MCF 10A (cell line): ENCODE measurements around the gene PKN1. TPM values are rescaled to one million over a fixed set of nuclear protein-coding genes. Genes with fewer than 3 reads are reported as not detected.
A peak's percentile ranks its signal among the peaks of the same experiment; 100 is the strongest.
"Not testable (repeated sequence)": the region's sequence is repeated elsewhere in the genome, so short reads cannot be mapped to it uniquely, and the experiment has no call there.

Experiments used
- BruUV-seq: library from RNA; stranded (reverse); fragments of 400-500 nt; replicated peaks from 2 replicates; lab custom pipeline; 2021; lab: Mats Ljungman, UMichigan
- CTCF ChIA-PET: fragments of 300-600 bp; sonication (Branson Sonifier 250); formaldehyde crosslinking; extraction: SDS; loops from one replicate; lab custom pipeline; 2021; ENCODE audit warnings: antibody characterized with exemption, inconsistent platforms; lab: Yijun Ruan, JAX
- POLR2A ChIA-PET: fragments of 300-600, 350-650 bp; sonication (Branson Sonifier 250); formaldehyde crosslinking; extraction: SDS; loops from one replicate; lab custom pipeline; 2020; ENCODE audit warnings: antibody characterized with exemption, inconsistent platforms; lab: Yijun Ruan, JAX
- DNase-seq: peaks from one replicate; pipeline ENCODE4 v3.0.0-alpha.2; 2018; ENCODE audit not compliant: unreplicated experiment
- H3K27ac Mint-ChIP-seq: one replicate; pipeline ENCODE4 v1.8.0; 2022; ENCODE audit warnings: mild to moderate bottlenecking, low read depth, mixed read lengths; ENCODE audit not compliant: unreplicated experiment
- H3K27me3 Mint-ChIP-seq: one replicate; pipeline ENCODE4 v1.8.0; 2022; ENCODE audit warnings: mixed read lengths; ENCODE audit not compliant: insufficient read depth, unreplicated experiment
- H3K36me3 Mint-ChIP-seq: one replicate; pipeline ENCODE4 v1.8.0; 2022; ENCODE audit warnings: mild to moderate bottlenecking, moderate library complexity, mixed read lengths; ENCODE audit not compliant: insufficient read depth, unreplicated experiment
- H3K4me1 Mint-ChIP-seq: one replicate; pipeline ENCODE4 v1.8.0; 2022; ENCODE audit warnings: mixed read lengths; ENCODE audit not compliant: insufficient read depth, unreplicated experiment
- H3K4me3 Mint-ChIP-seq: one replicate; pipeline ENCODE4 v1.8.0; 2022; ENCODE audit warnings: mild to moderate bottlenecking, moderate library complexity, mixed read lengths; ENCODE audit not compliant: unreplicated experiment
- H3K9me3 Mint-ChIP-seq: one replicate; pipeline ENCODE4 v1.8.0; 2022; ENCODE audit warnings: mixed read lengths; ENCODE audit not compliant: unreplicated experiment
- intact Hi-C: fragments of 100-400 bp; cut with micrococcal nuclease; formaldehyde crosslinking; loops from 2 replicates; pipeline ENCODE4 v1.14.1; 2022
- total RNA-seq: library from RNA; stranded (reverse); gene quantifications from 2 replicates; pipeline ENCODE4 v1.2.3, GENCODE V29; 2022
- TF ChIP-seq, protein P1 (sequence below): fragments of 200-600 bp; IDR thresholded peaks from one replicate; pipeline ENCODE4 v1.8.0; 2022; ENCODE audit warnings: antibody characterized with exemption, mild to moderate bottlenecking; ENCODE audit not compliant: unreplicated experiment

Gene PKN1
- total RNA-seq, 1 experiment from 2014 or later = 94.8 TPM

DNA sequence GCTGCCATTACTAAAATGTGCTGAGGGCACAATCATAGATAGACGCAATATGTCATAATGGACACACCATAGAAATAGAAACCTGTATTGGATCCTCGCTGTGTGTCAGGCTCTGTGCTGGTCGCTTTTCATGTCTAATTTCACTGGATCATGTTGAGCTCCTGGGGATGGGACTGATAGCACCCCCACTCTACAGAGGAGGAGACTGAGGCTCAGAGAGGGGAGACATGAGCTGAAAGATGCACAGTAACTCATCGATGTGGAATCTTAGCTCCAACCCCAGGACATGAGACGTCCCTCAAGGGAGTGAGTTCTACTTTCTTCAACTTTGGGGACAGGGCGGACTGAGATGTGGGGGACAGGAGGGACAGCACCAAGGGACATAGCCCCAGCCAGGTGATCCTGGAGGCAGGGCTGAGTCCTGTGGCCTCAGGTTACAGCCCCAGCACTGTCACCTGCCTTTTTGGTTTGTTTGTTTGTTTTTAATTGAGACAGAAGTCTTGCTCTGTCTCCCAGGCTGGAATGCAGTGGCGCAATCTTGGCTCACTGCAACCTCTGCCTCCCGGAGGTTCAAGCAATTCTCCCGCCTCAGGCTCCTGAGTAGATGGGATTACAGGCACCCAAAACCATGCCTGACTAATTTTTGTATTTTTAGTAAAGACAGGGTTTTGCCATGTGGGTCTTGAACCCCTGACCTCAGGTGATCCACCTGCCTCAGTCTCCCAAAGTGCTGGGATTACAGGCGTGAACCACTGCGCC, 69.4 kb downstream of the PKN1 start:
- peaks cover 36% of the 10 kb centered on the region for H3K4me1 Mint-ChIP-seq
- no peaks in the 10 kb centered on the region for H3K9me3 Mint-ChIP-seq
- TF ChIP-seq, protein P1, sequence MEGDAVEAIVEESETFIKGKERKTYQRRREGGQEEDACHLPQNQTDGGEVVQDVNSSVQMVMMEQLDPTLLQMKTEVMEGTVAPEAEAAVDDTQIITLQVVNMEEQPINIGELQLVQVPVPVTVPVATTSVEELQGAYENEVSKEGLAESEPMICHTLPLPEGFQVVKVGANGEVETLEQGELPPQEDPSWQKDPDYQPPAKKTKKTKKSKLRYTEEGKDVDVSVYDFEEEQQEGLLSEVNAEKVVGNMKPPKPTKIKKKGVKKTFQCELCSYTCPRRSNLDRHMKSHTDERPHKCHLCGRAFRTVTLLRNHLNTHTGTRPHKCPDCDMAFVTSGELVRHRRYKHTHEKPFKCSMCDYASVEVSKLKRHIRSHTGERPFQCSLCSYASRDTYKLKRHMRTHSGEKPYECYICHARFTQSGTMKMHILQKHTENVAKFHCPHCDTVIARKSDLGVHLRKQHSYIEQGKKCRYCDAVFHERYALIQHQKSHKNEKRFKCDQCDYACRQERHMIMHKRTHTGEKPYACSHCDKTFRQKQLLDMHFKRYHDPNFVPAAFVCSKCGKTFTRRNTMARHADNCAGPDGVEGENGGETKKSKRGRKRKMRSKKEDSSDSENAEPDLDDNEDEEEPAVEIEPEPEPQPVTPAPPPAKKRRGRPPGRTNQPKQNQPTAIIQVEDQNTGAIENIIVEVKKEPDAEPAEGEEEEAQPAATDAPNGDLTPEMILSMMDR = no peak
- no peaks in the 10 kb centered on the region for H3K27me3 Mint-ChIP-seq
- peak; percentile 84 for DNase-seq
- peaks cover 6% of the 10 kb centered on the region for H3K36me3 Mint-ChIP-seq
- BruUV-seq = no TSS peak
- ChIA-PET POLR2A (interaction anchor here (0.9 to 7.1 kb wide), 5 partner anchors 9 to 83 kb away, joined by 3 to 153 read pairs (median 7); partner anchors contain the start of genes DDX39A, DNAJB1 and TECR), CTCF (interaction anchor here (0.5 to 6.2 kb wide), 4 partner anchors 15 to 602 kb away, joined by 3 to 53 read pairs (median 4); partner anchors contain the start of gene DNAJB1)
- intact Hi-C loops = no loop called here
- no peak overlapping the region for H3K4me3 Mint-ChIP-seq
- peak overlapping the region; percentile 54 for H3K27ac Mint-ChIP-seq

- Mint-ChIP-seq H3K36me3 (peaks cover 6% of the 10 kb centered on the region), H3K27me3 (no peaks in the 10 kb centered on the region), H3K4me3 (no peak overlapping the region), H3K9me3 (no peaks in the 10 kb centered on the region), H3K27ac (no peak overlapping the region), H3K4me1 (peaks cover 33% of the 10 kb centered on the region)
- TF ChIP-seq, protein P1 = no peak
- intact Hi-C loops = no loop called here
- ChIA-PET POLR2A (interaction anchor here (1.2 to 7.1 kb wide), 3 partner anchors 14 to 25 kb away, joined by 3 to 153 read pairs (median 97); partner anchors contain the start of genes DNAJB1 and TECR), CTCF (interaction anchor here (0.8 to 6.2 kb wide), 3 partner anchors 8 to 70 kb away, joined by 4 to 53 read pairs (median 4); partner anchors contain the start of gene DNAJB1)
- no TSS peak for BruUV-seq
- DNase-seq = no peak
These were observed 70.2 kb downstream of the PKN1 start for GRCh38 chr19:14503285-14503684.

GRCh38 chr19:14504575-14504974, 71.5 kb downstream of the PKN1 start:
- H3K27me3 Mint-ChIP-seq, H3K4me3 Mint-ChIP-seq, DNase-seq, BruUV-seq, H3K9me3 Mint-ChIP-seq, intact Hi-C loops, H3K36me3 Mint-ChIP-seq: not testable (repeated sequence)
- ChIA-PET POLR2A (interaction anchor here (0.6 to 15.7 kb wide), 6 partner anchors 7 to 377 kb away, joined by 3 to 203 read pairs (median 51); partner anchors contain the start of genes ASF1B, DNAJB1, GIPC1 and TECR), CTCF (interaction anchor here (0.6 to 6.2 kb wide), 13 partner anchors 8 to 611 kb away, joined by 3 to 53 read pairs (median 3); partner anchors contain the start of genes DNAJB1 and GIPC1)
- Mint-ChIP-seq H3K4me1 (peaks cover 33% of the 10 kb centered on the region), H3K27ac (peak overlapping the region; percentile 96)

- BruUV-seq = TSS peak; percentile 90
These were observed 72.6 kb downstream of the PKN1 start for GRCh38 chr19:14505488-14506239.

More at GRCh38 chr19:14505488-14506239, 72.6 kb downstream of the PKN1 start:
- peak; percentile 89 for DNase-seq
- Mint-ChIP-seq H3K9me3 (no peaks in the 10 kb centered on the region), H3K27me3 (no peaks in the 10 kb centered on the region), H3K4me3 (peak overlapping the region; percentile 65), H3K4me1 (peaks cover 33% of the 10 kb centered on the region), H3K36me3 (peaks cover 6% of the 10 kb centered on the region), H3K27ac (peak overlapping the region; percentile 96)
- POLR2A ChIA-PET = interaction anchor here (0.6 to 15.7 kb wide), 14 partner anchors 8 to 653 kb away, joined by 3 to 203 read pairs (median 5); partner anchors contain the start of genes ADGRE5, ASF1B, DNAJB1 and GIPC1
- CTCF ChIA-PET = interaction anchor here (0.6 to 6.2 kb wide), 14 partner anchors 9 to 1557 kb away, joined by 3 to 53 read pairs (median 4); partner anchors contain the start of genes DNAJB1, GIPC1 and NDUFB7
- TF ChIP-seq, protein P1 = peak; percentile 85
- intact Hi-C loops = no loop called here
